ENCODE results near the gene PTCH1.

PTCH1 gene

GRCh38 chr9:95437559-95437958 is 79.2 kb downstream of the PTCH1 start:
- no peak for DNase-seq

GRCh38 chr9:95436416-95436815 is 80.4 kb downstream of the PTCH1 start:
- no peak for DNase-seq

DNA sequence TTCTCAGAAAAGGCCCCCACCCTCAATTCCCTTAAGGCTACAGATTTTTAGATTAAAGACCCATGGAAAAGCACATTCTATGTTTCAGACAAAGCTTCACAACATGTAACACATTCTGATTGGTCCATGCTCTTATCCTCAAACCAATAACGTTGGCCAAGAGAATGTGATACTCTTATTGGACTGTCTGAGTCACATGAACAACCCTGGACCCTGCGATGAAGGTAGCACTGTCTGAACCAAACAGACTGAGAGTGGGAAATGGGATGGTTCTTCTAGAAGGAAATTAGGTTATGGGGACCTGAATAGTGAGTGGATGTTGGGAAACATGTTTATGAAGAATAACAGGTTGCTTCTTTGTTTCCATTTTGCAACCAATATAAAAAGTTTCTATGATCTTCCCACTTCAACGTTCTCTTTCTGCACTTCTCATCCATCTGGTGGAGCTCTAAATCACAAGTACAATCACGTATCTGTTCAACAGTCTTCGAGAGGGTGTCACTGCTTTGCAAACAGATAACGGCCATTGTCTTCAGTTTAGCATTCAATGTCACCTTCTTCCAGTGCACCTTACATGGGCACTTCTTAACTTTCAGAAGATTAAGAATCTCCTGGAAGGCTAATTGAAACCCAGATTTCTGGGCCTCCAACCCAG is 81.6 kb downstream of the PTCH1 start:
- no peak for DNase-seq

DNA sequence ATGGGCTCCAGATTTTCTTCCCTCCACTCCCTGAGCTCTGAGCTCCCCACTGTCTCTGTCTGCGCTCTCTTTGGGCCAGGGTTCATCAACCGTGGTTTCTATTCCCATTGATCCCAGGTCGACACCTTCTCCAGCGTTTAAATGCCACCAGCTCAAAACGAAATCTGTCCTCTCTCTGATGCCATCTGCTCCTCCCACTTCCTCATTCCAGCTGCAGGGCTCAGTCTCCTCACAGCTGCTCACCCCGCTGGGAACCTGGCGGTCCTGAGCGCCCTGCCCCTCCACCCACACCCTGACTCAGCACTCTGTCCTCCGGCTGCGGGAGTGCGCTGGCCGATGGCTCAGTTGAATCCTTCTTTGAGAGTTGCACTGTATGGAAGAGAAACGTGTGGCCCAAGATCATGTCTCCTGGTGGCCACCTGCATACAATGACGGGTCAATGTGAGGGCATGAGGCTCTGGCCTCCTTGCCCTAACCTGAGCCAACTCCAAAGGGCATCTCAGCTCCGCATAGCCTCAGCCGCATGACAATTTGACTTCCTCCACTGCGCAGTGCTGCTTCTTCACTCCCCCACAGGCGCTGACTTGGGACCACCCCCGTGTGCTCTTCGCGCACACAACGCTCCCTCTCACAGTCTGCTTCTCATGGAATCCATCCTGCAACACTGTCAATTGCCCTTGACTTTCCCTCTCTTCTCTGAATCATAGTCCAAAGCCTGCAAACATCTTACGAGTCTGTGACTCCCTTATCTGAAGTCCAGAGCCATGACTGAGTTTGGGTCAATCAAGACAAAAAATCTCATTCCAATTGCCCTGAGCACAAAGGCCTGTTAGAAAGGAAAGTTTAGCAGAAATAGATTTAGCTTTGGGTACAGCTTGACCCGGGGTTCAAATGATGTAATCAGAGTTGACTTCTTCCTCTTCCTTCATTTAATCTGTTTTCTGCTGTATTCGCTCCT is 82.4 kb downstream of the PTCH1 start:
- DNase-seq, result no peak

DNA sequence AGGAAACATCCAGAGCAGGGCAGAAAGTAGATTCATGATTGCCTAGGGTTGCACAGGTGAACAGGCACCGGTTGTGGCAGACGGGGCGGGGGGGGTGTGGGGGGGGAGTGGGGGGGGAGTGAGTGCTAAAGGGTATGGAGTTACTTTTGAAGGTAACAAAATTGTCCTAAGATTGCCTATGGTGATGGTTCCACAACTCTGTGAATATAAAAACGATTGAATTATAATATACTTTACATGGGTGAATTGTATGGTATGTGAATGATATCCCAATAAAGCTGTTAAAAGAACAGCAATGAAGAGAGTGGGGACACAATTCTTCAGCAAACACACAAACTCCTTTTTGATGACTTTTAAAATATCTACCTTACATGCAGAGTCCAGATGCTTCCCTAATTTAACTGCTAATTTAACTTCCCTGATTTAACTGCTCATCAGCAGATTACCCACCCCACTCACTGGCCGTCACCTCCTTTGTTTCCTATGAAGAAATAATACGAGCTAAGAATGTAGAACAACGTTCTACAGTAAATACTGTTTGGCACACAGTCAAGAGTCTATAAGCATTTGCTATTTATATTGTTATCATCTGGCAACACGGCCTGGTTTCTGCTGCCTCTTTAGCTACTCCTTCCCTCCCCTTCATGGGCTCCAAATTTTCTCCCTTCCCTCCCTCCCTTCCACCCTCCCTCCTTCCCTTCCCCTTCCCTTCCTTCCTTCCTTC is 83.5 kb downstream of the PTCH1 start:
- no peak for DNase-seq

- DNase-seq, result no peak
Observed at GRCh38 chr9:95431286-95431685, 85.5 kb downstream of the PTCH1 start.

- no peak for DNase-seq
Observed at GRCh38 chr9:95429948-95430620, 86.7 kb downstream of the PTCH1 start.

DNA sequence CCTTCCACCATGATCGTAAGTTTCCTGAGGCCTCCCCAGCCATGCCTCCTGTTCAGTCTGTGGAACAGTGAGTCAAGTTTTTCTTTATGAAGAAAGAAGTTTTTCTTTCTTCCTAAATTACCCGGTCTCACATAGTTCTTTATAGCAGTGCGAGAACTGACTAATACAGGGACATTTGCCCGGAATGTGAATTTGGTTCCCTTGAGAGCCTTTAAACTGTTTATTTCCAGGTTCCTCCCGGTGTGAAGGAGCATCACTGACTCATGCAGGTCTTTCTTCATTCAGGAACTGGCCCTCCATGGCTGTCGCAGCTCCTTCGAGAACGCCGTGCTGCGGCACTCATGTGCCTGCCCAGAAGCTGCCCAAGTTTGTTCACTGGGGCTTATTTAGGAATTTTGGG is 87.7 kb downstream of the PTCH1 start:
- DNase-seq, result no peak

DNA sequence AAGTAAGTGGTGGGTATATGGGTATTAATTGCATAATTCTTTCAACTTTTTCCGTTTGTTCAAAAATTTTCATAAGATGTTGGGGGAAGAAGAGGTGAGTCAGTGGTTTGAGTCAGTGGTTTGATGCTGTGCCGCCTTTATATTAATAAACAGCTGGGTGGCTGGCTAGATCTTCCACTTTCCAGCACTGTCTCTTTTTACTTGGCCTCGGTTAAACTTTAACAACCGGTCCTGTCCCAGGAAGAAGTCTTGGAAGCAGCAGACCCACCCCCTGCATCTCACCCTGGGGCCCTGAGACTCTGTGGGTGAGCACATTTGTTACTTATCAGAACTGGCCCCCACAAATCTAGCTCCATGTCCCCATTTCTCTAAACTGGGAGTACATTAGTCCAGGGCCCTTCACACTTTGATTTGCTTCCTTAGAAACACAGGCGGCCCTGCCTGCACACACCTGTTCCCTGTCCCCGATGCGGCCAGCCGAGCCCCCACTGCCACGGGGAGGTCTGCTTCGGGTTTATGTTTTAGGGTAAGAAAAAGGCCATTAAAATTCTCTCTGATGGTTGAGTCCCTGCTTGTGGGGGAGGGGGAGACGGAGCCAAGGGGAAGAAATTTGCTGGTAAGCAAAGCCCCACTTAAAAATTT is 90.7 kb downstream of the PTCH1 start:
- no peak for DNase-seq

DNA sequence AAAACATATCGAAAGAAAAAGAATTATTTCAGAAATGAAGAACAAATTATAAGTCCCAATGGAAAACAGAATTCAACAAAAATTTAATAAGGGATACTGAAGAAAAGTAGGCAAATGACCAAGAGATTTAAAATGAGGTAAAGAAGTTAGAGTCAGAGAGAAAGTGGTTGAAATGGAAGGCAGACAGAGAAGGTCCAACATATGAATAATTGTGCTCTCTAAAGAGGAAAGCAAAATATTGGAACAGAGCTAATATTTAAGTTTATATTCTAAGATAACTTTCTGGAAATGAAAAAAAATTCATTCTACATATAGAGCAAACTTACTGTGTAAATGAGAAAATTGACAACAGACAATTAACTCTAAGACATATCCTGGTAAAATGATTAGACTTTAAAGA is 94.1 kb downstream of the PTCH1 start:
- no peak for DNase-seq

DNA sequence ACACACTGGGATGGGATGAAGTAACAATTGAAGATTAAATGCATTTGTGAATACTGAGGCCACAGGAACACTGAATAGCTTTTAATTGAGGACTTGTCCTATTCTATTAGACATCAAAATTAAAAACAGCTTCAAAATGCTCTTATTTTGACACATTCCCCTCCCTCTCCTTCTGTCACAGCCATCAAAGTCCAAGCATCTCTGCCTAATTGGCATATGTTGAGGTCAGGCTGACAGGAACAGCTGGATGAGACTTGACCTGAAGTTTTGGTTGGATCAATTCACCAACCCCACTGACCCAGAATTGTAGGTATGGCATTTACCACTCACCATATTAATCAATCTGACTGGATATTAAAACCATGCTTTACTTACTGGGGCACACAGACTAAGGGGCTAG is 96.3 kb downstream of the PTCH1 start:
- DNase-seq, result no peak

DNA sequence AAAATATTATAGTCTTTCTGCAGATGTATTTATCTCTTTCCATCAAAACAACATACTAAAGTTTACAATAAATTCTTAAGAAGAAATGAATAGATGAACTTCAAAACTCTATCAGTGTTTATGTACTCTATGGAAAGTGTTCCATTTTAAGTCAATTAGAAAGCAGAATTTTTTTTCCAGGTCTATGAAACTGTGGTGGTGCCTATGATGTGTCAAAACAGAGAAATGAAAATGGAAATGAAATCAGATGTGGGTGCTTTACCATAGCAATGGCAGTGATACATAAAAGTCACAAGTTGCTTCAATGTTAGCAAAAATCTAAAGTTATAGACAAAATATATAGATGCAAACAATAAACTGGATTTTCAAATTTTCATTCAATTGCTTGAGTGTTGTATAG is 97.3 kb downstream of the PTCH1 start:
- DNase-seq, result no peak

DNA sequence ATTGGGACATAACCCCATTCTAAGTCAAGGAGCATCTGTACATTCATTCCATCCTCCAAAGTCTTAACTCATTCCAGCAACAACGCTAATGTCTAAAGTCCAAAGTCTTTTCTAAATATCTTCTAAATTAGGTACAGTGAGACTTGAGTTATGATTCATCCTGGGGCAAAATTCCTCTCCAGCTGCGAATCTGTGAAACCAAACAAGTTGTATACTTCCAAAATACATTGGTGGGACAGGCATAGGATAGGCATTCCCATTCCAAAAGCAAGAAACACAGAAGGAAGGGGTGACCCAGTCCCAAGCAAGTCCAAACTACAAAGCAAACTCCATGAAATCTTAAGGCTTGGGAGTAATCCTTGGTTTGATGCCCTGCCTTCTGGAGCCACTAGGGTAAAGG is 101.6 kb downstream of the PTCH1 start:
- DNase-seq, result no peak

GRCh38 chr9:95413793-95414192 is 103.0 kb downstream of the PTCH1 start:
- no peak for DNase-seq

- DNase-seq, result no peak
Observed at GRCh38 chr9:95411054-95411892, 105.5 kb downstream of the PTCH1 start.

DNA sequence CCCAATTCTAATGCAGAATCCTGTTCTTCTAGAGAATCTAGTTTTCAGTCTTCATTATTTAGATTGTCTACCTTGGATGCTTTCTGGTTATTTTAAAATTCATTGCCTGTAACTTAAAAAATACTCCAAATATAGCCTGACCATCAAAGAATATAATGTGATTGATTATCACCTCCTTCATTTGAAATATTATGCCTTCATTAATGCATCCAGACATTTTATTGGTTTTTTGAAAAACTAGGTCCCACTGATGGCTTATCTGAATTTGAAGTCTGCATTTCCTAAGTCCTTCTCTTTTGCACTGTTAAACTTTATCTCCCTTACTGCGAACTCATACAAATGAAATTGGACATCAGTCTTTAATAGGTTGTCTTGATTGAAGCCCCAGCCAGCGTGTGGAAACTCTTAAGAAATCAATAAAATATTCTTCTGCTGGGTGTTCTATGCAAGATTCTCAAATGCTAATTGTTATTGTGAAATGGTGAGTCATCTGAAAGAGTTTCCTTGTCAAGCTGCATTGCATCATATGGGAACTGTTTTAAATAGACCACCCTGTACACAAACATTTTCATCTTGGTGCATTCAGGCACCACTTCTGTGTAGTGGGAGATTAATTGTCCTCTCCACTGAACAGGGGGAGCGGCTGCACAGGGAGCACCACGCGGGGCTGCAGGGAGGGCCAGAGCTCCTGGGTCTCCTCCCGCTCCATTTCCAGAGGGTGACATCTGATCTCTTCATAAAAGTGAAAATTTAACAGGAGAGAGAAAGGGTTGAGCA is 106.9 kb downstream of the PTCH1 start:
- no peak for DNase-seq

GRCh38 chr9:95407524-95407923 is 109.2 kb downstream of the PTCH1 start:
- no peak for DNase-seq

- DNase-seq, result no peak
Observed at GRCh38 chr9:95406121-95406520, 110.7 kb downstream of the PTCH1 start.

DNA sequence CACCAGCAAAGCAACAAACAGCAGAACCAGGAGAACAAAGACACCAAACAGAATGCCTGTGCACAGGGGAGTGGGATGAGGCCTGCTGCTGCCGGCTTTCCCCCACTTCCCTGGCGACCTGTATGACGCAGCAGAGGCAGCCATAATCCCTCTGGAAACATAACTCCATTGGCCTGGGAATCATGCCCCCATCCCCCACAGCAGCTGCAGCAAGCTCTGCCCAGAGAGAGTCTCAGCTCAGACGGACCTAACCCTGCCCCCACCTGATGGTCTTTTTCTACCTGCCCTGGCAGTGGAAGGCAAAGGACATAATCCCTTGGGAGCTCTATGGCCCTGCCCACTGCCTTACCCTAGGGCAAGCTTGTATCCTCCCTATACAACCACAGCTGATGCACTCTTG is 117.5 kb downstream of the PTCH1 start:
- no peak for DNase-seq
